PC-9 (cell line): ENCODE results near the gene SMURF1.

ENCODE experiments used
- CTCF ChIP-seq: fragments of 200-600 bp; sonication (generic); conservative IDR thresholded peaks from 2 replicates; pipeline ENCODE4 v1.6.1; 2017; ENCODE audit warnings: mixed run types, antibody characterized with exemption, mild to moderate bottlenecking, moderate library complexity
- EZH2 ChIP-seq: fragments of 200-600 bp; sonication (generic); IDR thresholded peaks from 2 replicates; pipeline ENCODE4 v1.8.0; 2017; ENCODE audit warnings: antibody characterized with exemption, low read depth

- TF ChIP-seq CTCF: no peak
- no peak for TF ChIP-seq EZH2
These were observed 57.0 kb downstream of the SMURF1 start for GRCh38 chr7:99086944-99087343.
